Breast epithelium (tissue), 3 donors: ENCODE measurements around the gene NACC2.

Source experiments
- CTCF ChIP-seq, 3 donors: fragments of 450-650 bp; IDR thresholded peaks; one replicate each; pipeline ENCODE4 v1.5.1; 2016 to 2017; ENCODE audit warnings: antibody characterized with exemption in 3 of 3, mild to moderate bottlenecking in 3 of 3, moderate library complexity in 3 of 3
- POLR2A ChIP-seq: fragments of 450-650 bp; IDR thresholded peaks from one replicate; pipeline ENCODE4 v1.6.1; 2016; ENCODE audit warnings: antibody characterized with exemption, mild to moderate bottlenecking, moderate library complexity

- TF ChIP-seq CTCF (IDR thresholded peaks at IDR 0.05) (no peak), POLR2A (no peak)
Measured at GRCh38 chr9:135959814-135960213, 135.3 kb downstream of the NACC2 start.
